ENCODE data around the gene EPO.

EPO gene

GRCh38 chr7:100720279-100720670, at the start of gene EPO:
TSS of gene EPO (plus strand) at chr7:100720468. CDS start at chr7:100720981, 513 bp downstream.
- DNase-seq (ENCODE audit: low read depth, low spot score): no peak
- ChIA-PET CTCF (interaction anchor here (0.8 to 6.9 kb wide), 16 partner anchors 9 to 338 kb away, joined by 3 to 116 read pairs (median 4); partner anchors contain the start of genes POP7 and SLC12A9), POLR2A (interaction anchor here (0.7 kb wide), 1 partner anchor 9 kb away, joined by 3 read pairs; no protein-coding TSS in a partner anchor)
- TF ChIP-seq CTCF (IDR thresholded peaks at IDR 0.05; ENCODE audit: insufficient read depth, low read length, missing control alignments): no peak
- peak within 1 kb of the TSS; percentile 23 for H3K4me3 ChIP-seq (ENCODE audit: low read depth, low read length)

- no peak for DNase-seq (ENCODE audit: low read depth, low spot score)
- ChIA-PET POLR2A (no interaction called here), CTCF (interaction anchor here (1.3 to 2.2 kb wide), 2 partner anchors 21 to 23 kb away, joined by 3 to 8 read pairs; no protein-coding TSS in a partner anchor)
- TF ChIP-seq CTCF (IDR thresholded peaks at IDR 0.05; ENCODE audit: insufficient read depth, low read length, missing control alignments): no peak
- H3K4me3 ChIP-seq (ENCODE audit: low read depth, low read length): no peak overlapping the region
Observed at GRCh38 chr7:100671353-100672327, 48.6 kb upstream of the EPO start.

- TF ChIP-seq CTCF (IDR thresholded peaks at IDR 0.05; ENCODE audit: insufficient read depth, low read length, missing control alignments): no peak
- DNase-seq (ENCODE audit: low read depth, low spot score): peak; percentile 96
- peak within 1 kb of the TSS; percentile 81 for H3K4me3 ChIP-seq (ENCODE audit: low read depth, low read length)
- POLR2A ChIA-PET: interaction anchor here (0.6 to 1.0 kb wide), 9 partner anchors 9 to 89 kb away, joined by 3 to 5 read pairs (median 4); partner anchors contain the start of genes FBXO24, LRCH4, MOSPD3 and PCOLCE
- CTCF ChIA-PET: interaction anchor here (0.5 to 2.2 kb wide), 4 partner anchors 10 to 41 kb away, joined by 3 to 8 read pairs (median 3); no protein-coding TSS in a partner anchor
Observed at GRCh38 chr7:100673302-100673941, 46.8 kb upstream of the EPO start, which contains the start of gene GNB2. TSS of gene GNB2 (plus strand) at chr7:100673740. CDS start at chr7:100676266, 2,526 bp downstream.

GRCh38 chr7:100673942-100674410, 46.3 kb upstream of the EPO start:
- ChIA-PET CTCF (interaction anchor here (1.5 kb wide), 2 partner anchors 18 to 110 kb away, joined by 5 to 9 read pairs; no protein-coding TSS in a partner anchor), POLR2A (interaction anchor here (1.0 kb wide), 1 partner anchor 9 kb away, joined by 3 read pairs; no protein-coding TSS in a partner anchor)
- no peak for TF ChIP-seq CTCF (IDR thresholded peaks at IDR 0.05; ENCODE audit: insufficient read depth, low read length, missing control alignments)
- H3K4me3 ChIP-seq (ENCODE audit: low read depth, low read length): peak overlapping the region; percentile 81
- DNase-seq (ENCODE audit: low read depth, low spot score): no peak

- ChIA-PET CTCF (interaction anchor here (1.0 to 1.5 kb wide), 3 partner anchors 18 to 178 kb away, joined by 3 to 9 read pairs (median 5); partner anchors contain the start of gene SLC12A9), POLR2A (interaction anchor here (0.6 to 1.0 kb wide), 2 partner anchors 8 to 152 kb away, joined by 3 to 4 read pairs; no protein-coding TSS in a partner anchor)
- no peak for TF ChIP-seq CTCF (IDR thresholded peaks at IDR 0.05; ENCODE audit: insufficient read depth, low read length, missing control alignments)
- H3K4me3 ChIP-seq (ENCODE audit: low read depth, low read length): peak overlapping the region; percentile 81
- DNase-seq (ENCODE audit: low read depth, low spot score): no peak
Observed at GRCh38 chr7:100674411-100675104, 45.7 kb upstream of the EPO start.
